HEK293T (cell line): Measurements from ENCODE around the gene CD247.

ENCODE experiments used
- BHLHE40 ChIP-seq: fragments of 450-650 bp; IDR thresholded peaks from 2 replicates; pipeline ENCODE4 v1.6.1; 2016; ENCODE audit warnings: mild to moderate bottlenecking, moderate library complexity, borderline replicate concordance
- CTBP1 ChIP-seq: fragments of 450-650 bp; IDR thresholded peaks from 2 replicates; pipeline ENCODE4 v1.6.1; 2016; ENCODE audit warnings: borderline replicate concordance
- ELF4 ChIP-seq: fragments of 450-650 bp; IDR thresholded peaks from 2 replicates; pipeline ENCODE4 v1.6.1; 2017; ENCODE audit warnings: antibody characterized with exemption
- FOXA1 ChIP-seq: fragments of 450-650 bp; IDR thresholded peaks from 2 replicates; pipeline ENCODE4 v1.6.1; 2016; ENCODE audit warnings: mild to moderate bottlenecking
- FOXK2 ChIP-seq: fragments of 450-650 bp; IDR thresholded peaks from 2 replicates; pipeline ENCODE4 v1.6.1; 2016; ENCODE audit warnings: mild to moderate bottlenecking
- FOXM1 ChIP-seq: fragments of 450-650 bp; IDR thresholded peaks from 2 replicates; pipeline ENCODE4 v1.6.1; 2017; ENCODE audit warnings: mild to moderate bottlenecking, borderline replicate concordance
- HDGF ChIP-seq: fragments of 450-650 bp; IDR thresholded peaks from 2 replicates; pipeline ENCODE4 v1.6.1; 2017; ENCODE audit warnings: antibody characterized with exemption, borderline replicate concordance
- SP1 ChIP-seq: fragments of 450-650 bp; IDR thresholded peaks from 2 replicates; pipeline ENCODE4 v1.6.1; 2017
- SUZ12 ChIP-seq: fragments of 450-650 bp; IDR thresholded peaks from 2 replicates; pipeline ENCODE4 v1.6.1; 2016; ENCODE audit warnings: mild to moderate bottlenecking
- ZNF384 ChIP-seq: fragments of 450-650 bp; IDR thresholded peaks from 2 replicates; pipeline ENCODE4 v1.6.1; 2016
- TF ChIP-seq, protein P1 (sequence below): fragments of 450-650 bp; IDR thresholded peaks from 2 replicates; pipeline ENCODE4 v1.6.1; 2016

- TF ChIP-seq, protein P1, sequence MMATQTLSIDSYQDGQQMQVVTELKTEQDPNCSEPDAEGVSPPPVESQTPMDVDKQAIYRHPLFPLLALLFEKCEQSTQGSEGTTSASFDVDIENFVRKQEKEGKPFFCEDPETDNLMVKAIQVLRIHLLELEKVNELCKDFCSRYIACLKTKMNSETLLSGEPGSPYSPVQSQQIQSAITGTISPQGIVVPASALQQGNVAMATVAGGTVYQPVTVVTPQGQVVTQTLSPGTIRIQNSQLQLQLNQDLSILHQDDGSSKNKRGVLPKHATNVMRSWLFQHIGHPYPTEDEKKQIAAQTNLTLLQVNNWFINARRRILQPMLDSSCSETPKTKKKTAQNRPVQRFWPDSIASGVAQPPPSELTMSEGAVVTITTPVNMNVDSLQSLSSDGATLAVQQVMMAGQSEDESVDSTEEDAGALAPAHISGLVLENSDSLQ: no peak
- TF ChIP-seq FOXM1: no peak
- TF ChIP-seq ELF4: no peak
- no peak for TF ChIP-seq CTBP1
- TF ChIP-seq ZNF384: no peak
- TF ChIP-seq HDGF: no peak
- TF ChIP-seq SP1: no peak
- TF ChIP-seq BHLHE40: no peak
- TF ChIP-seq SUZ12: no peak
- TF ChIP-seq FOXA1: no peak
- TF ChIP-seq FOXK2: no peak
Observed at GRCh38 chr1:167561753-167562152, 43.4 kb upstream of the CD247 start.
